Panc1 (cell line): ENCODE results near the gene TXNRD1. TPM values are rescaled to one million over a fixed set of nuclear protein-coding genes. Genes with fewer than 3 reads are reported as not detected.

Experiments
- total RNA-seq: library from RNA; stranded (reverse); gene quantifications from one replicate; pipeline ENCODE4 v1.2.1, GENCODE V29; 2021; ENCODE audit not compliant: unreplicated experiment

The TXNRD1 gene
- total RNA-seq, 1 experiment from 2014 or later: 348 TPM

Other genes with a start within 250 kb of the TXNRD1 start
- 38.2 TPM for gene TDG, start 249.9 kb upstream of the TXNRD1 start, total RNA-seq
- gene GLT8D2, start 165.6 kb upstream of the TXNRD1 start, total RNA-seq: 0.54 TPM
- gene HCFC2, start 151.2 kb upstream of the TXNRD1 start, total RNA-seq: 8.5 TPM
- gene NFYB, start 77.6 kb upstream of the TXNRD1 start, total RNA-seq: 31.5 TPM
- 18.5 TPM for gene EID3, start 88.0 kb downstream of the TXNRD1 start, total RNA-seq
- 11.4 TPM for gene CHST11, start 241.2 kb downstream of the TXNRD1 start, total RNA-seq